ACHN (cell line): ENCODE measurements around the gene UGT1A6.

Experiments used
- DNase-seq: peaks from one replicate; pipeline ENCODE4 v3.0.0-alpha.2; 2015
- in situ Hi-C: cut with HindIII; loops from 2 replicates; pipeline ENCODE4 v1.10.0; 2017; ENCODE audit warnings: low sequenced_read_pairs, low pct_ligation_motif_present, low pct_unique_long_range_greater_than_20kb

UGT1A6 gene

DNA sequence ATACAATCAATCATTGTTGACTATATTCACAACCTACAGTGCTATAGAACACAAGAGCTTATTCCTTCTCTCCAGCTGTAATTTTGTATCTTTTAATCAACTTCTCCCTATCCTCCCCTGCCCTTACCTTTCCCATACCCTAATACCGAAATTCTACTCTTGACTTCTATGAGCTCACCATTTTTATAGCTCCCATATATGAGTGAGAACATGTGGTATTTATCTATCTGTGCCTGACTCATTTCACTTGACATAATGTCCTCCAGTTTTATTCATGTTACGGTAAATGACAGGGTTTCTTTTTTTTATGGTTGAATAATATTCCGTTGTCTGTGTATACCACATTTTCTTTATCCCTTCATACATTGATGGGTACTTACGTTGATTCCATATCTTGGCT, 88.1 kb downstream of the UGT1A6 start:
- no peak for DNase-seq
- in situ Hi-C loops, result no loop called here

GRCh38 chr2:233789554-233789953, 96.9 kb downstream of the UGT1A6 start:
- no peak for DNase-seq
- in situ Hi-C loops, result no loop called here

DNA sequence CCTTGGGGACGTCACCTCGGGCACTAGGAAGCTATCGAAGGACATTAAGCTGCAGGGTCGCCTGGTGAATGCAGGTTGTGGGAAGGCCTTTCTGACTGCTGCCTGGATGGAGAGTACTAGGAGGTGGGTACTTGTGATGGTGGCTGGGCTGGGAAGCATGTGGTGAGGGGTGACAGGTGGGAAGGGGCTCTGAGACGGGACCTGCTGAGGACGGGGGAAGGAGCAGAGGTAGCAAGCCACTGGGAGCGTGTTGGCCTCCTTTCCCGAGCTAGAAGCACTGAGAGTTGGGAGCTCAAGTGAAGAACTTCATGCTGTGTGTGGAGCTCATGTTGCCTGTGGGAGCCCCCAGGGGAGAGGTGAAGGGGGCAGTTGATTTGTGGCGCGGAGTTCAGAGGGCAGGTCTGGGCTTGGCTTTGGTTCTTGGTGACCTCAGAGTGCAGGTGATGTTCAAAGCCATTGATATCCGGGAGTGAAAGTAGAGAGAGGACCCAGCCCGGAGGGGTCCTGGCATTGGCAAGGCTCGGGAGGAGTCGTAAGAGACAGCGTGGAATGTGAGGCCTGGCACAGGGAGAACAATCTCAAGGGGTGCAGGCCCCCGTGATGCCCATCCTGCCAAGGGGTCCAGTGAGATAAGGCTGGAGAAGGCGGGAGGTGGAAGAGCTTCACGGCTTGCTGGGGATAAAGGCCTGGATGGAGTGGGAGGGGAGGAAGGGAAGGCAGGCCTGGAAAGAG, 98.6 kb downstream of the UGT1A6 start:
- in situ Hi-C loops, result no loop called here
- no peak for DNase-seq

- DNase-seq, result no peak
- in situ Hi-C loops, result no loop called here
Observed at GRCh38 chr2:233791883-233792329, 99.2 kb downstream of the UGT1A6 start.

DNA sequence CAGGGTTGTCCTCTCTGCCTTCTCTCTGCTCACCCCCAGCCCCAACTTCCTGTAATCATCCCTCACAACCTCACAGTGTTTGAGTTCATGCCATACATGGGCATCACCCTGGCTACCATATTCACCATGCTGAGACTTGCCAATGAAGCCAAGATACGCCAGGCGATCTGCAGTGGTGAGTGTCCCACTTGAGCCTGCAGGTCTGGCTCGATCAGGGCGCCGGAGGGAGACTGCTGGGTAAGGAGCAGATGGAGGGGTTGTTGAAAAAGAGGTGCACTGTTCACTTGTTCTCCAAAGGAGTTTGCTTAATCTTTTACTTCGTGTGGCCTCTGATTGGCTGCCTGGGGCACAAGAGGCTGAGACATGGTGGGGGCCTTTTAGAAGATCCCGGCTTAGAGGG, 100.0 kb downstream of the UGT1A6 start:
- DNase-seq, result no peak
- in situ Hi-C loops, result no loop called here

GRCh38 chr2:233793465-233794127, 100.9 kb downstream of the UGT1A6 start:
- DNase-seq, result no peak
- in situ Hi-C loops, result no loop called here

DNA sequence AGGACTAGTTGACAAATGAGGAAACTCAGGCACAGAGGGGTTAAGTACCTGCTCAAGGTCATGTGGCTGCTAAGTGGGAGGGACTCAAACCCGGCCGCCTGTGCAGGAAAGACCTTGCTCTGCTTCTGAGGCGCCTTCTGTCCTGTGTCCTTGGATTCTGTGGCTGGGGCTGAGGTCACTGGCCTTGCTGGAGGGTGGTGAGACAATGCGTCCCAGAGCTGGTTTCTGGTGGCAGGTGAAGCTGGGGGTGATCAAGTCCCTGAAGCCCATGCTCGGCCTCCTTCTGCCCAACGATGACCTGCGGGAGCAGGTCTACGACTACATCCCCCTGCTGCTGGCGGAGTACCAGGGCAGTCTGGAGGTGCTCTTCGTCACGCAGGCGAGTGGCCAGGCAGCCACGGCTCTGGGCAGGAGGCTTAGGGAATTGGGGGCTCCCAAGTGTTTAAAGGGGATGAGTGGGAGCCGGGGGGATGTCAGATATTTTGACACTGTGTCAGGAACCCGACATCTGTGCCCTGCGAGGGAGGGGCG, 101.5 kb downstream of the UGT1A6 start:
- in situ Hi-C loops, result no loop called here

GRCh38 chr2:233795735-233796171, 103.1 kb downstream of the UGT1A6 start:
- in situ Hi-C loops, result no loop called here

More for the DNA sequence above, 101.5 kb downstream of the UGT1A6 start:
- DNase-seq, result no peak

GRCh38 chr2:233796254-233796653, 103.6 kb downstream of the UGT1A6 start:
- in situ Hi-C loops, result no loop called here

More at GRCh38 chr2:233795735-233796171, 103.1 kb downstream of the UGT1A6 start:
- no peak for DNase-seq

DNA sequence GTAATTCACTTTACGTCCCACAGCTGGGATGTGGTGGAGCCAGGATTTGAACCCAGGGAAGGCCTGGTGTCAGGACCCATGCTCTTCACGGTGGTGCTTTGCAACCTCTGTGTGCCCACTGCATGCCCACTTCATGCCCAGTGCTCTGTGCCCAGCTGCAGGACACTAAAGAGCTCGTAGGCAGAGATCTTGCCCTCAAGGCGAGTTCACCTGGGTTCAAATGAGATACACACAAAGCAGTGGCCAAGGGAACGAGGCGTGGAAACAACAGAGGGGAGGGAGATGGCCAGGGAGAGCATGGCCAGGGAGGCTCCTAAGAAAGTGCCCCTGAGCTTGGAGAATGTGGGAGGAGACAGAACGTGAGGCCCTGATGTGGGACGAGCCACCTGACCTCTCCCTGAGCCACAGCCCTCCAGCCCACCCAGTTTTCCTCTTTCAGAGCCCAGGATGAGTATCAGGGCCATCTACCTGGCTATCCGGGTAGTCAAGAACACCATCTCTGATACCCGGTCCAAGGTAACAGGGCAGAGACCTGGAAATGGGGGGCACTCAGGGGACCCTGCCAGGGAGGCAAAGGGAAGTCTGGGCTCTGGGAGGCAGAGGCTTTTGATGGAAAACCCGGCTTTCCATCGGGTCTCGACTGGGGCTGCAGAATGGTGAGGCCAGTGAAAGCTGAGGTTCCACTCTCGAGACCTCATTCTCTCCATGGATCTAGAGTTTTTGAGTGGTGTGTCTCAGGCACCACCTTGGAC, 105.8 kb downstream of the UGT1A6 start:
- in situ Hi-C loops, result no loop called here
- no peak for DNase-seq

More at GRCh38 chr2:233796254-233796653, 103.6 kb downstream of the UGT1A6 start:
- no peak for DNase-seq

DNA sequence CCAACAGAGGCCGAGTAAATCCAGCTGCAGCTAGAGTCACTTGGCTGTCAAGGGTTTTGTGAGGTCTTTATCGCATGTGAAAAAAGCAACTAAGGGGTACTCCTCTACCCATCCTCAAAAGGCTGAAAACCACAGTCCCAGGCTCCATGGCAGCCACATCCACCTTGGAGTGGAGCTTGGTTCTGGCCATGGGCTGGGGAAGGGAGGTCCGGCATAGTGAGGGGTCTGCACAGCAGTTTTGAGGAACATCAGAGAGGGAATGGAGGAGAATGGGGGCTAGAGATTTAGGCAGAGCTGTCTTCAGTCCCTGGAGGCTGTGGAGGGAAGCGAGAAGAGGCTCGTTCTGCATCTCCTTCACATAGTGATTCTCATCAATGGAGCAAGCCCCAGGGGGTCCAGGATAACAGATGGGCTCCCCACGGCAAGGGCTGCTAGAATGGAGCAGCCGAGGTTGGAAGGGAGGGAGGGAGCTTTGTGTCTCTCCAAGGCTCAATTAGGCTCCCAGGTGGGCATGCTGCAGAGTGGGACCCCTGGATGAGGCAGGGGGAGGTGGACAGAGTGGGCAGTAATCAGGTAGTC, 106.5 kb downstream of the UGT1A6 start:
- no peak for DNase-seq
- in situ Hi-C loops, result no loop called here

DNA sequence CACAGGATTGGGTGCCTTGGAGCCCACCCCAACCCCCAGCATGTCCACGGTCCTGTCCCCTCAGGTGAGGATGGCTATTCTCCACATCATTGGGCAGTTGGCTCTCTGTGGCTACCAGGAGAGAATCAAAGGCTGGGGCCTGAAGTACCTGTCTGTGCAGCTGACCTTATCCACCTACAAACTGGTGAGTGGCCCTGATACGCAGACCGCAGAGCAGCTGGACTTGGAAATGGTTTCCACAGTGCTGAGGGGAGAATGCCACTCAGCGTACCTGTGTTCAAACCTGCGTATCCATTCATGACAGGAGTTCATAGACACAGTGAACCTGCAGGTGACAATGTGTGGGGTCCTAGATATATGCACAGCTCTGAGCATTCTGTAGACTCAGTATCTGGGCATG, 107.0 kb downstream of the UGT1A6 start:
- no peak for DNase-seq
- in situ Hi-C loops, result no loop called here

- DNase-seq, result no peak
- in situ Hi-C loops, result no loop called here
Observed at GRCh38 chr2:233800208-233800607, 107.5 kb downstream of the UGT1A6 start.

DNA sequence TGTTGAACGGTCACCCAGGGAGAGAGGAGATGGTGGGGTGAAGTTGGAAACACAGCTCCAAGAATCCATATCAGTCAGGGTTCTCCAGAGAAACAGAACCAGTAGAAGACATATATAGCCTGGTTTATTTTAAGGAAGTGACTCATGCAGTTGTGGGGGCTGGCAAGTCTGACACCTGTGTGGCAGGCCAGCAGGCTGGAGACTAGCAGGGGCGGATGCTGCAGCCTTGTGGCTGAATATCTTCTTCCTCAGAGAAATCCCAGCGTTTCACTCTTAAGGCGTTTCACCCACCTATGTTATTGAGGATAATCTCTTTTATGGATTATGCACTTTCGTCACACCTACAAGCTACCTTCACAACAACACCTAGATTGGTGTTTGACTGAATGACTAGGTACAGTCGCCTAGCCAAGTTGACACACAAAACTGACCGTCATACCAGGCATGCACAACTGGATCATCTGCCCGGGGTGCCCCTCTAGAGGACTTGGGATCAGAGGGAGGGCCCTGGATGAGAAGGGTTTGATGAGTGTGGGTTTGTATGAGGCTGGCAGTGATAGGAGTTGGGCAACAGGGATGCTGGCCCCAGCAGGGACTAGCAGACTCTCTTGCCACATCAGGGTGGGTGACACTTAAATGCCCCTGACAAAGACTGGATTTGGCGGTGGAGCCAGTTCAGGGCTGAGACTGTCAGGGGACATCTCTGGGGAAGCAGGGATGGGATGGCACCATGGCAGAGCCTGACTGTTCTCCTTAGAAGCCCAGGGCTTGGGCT, 108.9 kb downstream of the UGT1A6 start:
- DNase-seq, result no peak
- in situ Hi-C loops, result no loop called here

GRCh38 chr2:233802132-233802815, 109.6 kb downstream of the UGT1A6 start:
- no peak for DNase-seq
- in situ Hi-C loops, result no loop called here

GRCh38 chr2:233803292-233803911, 110.7 kb downstream of the UGT1A6 start:
- in situ Hi-C loops, result no loop called here
- DNase-seq, result no peak

GRCh38 chr2:233803994-233804393, 111.3 kb downstream of the UGT1A6 start:
- in situ Hi-C loops, result no loop called here

More at GRCh38 chr2:233803994-233804393, 111.3 kb downstream of the UGT1A6 start:
- no peak for DNase-seq
